Measurements from ENCODE around the gene STIMATE. TPM values are rescaled to one million over a fixed set of nuclear protein-coding genes. Genes with fewer than 3 reads are reported as not detected.

Gene STIMATE
- total RNA-seq, 3 donors from 2014 or later (not counting 1 experiment from before 2014, with no cell fraction given): 24.6 to 35.0 (median 33.1) TPM

DNA sequence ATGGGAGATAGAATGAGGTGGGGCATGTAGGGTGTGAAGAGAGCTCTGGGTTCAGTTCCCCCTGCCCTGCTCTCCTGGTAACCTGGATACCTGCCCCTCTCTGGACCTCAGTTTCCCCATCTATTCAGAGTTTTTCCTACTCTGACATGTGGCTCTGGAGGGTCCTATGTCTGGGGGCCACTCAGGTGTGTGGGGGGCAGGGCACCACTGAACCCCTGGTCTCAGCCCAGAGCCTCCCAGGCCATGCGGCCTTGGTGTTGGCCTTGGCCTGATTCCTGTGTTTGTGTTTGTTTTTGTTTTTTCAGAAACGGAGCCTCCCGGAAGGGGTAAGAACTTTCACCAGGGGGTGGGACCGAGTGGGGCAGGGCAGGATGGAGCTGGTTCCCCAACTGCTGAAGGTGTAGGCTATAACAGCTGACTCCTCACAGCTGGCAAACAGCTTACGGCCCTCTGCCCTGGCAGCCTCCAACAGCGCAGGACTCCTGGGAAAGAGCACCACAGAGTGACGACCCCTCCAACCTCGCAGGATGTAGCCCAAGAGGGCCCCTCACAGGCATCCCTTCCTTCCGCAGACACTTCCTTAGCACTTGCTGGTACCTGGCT, 101.9 kb downstream of the STIMATE start:
- H3K27ac Mint-ChIP-seq: no peak overlapping the region
- intact Hi-C loops (cut with micrococcal nuclease): no loop called here
- ATAC-seq: no peak
- H3K4me1 Mint-ChIP-seq: peaks cover 0 to 4% of the 10 kb centered on the region in 2 donors
- Histone ChIP-seq H3K4me3 (ENCODE audit: low read length) (no peak overlapping the region), H3K9me3 (ENCODE audit: control insufficient read depth, insufficient read depth, low read length) (no peaks in the 10 kb centered on the region), H3K4me1 (ENCODE audit: control insufficient read depth, insufficient read depth, low read length) (no peaks in the 10 kb centered on the region), H3K27ac (ENCODE audit: low read length) (no peak overlapping the region), H3K27me3 (ENCODE audit: control insufficient read depth, insufficient read depth, low read length) (no peaks in the 10 kb centered on the region), H3K36me3 (ENCODE audit: control insufficient read depth, insufficient read depth, low read length) (no peaks in the 10 kb centered on the region)
- no peaks in the 10 kb centered on the region for H3K27me3 Mint-ChIP-seq (ENCODE audit: low read depth in 2 of 2)
- no peak for TF ChIP-seq CTCF (IDR thresholded peaks at IDR 0.05)
- 71% methylated on average over 9 of the region's 9 CpGs for WGBS (ENCODE audit: insufficient coverage)
- DNase-seq: no peak
- H3K4me3 Mint-ChIP-seq: no peak overlapping the region
- H3K36me3 Mint-ChIP-seq: no peaks in the 10 kb centered on the region
- H3K9me3 Mint-ChIP-seq: no peaks in the 10 kb centered on the region

- H3K4me1 Mint-ChIP-seq: peaks cover 0 to 4% of the 10 kb centered on the region in 2 donors
- 87% methylated on average over 10 of the region's 10 CpGs for WGBS (ENCODE audit: insufficient coverage)
- Histone ChIP-seq H3K36me3 (ENCODE audit: control insufficient read depth, insufficient read depth, low read length) (no peaks in the 10 kb centered on the region), H3K9me3 (ENCODE audit: control insufficient read depth, insufficient read depth, low read length) (no peaks in the 10 kb centered on the region), H3K4me1 (ENCODE audit: control insufficient read depth, insufficient read depth, low read length) (no peaks in the 10 kb centered on the region), H3K27ac (ENCODE audit: low read length) (no peak within 1 kb of the TSS), H3K27me3 (ENCODE audit: control insufficient read depth, insufficient read depth, low read length) (no peaks in the 10 kb centered on the region), H3K4me3 (ENCODE audit: low read length) (no peak within 1 kb of the TSS)
- no peaks in the 10 kb centered on the region for H3K27me3 Mint-ChIP-seq (ENCODE audit: low read depth in 2 of 2)
- H3K27ac Mint-ChIP-seq: no peak within 1 kb of the TSS
- intact Hi-C loops (cut with micrococcal nuclease): no loop called here
- DNase-seq (no peak), ATAC-seq (no peak)
- no peaks in the 10 kb centered on the region for H3K9me3 Mint-ChIP-seq
- H3K36me3 Mint-ChIP-seq: no peaks in the 10 kb centered on the region
- no peak for TF ChIP-seq CTCF (IDR thresholded peaks at IDR 0.05)
- H3K4me3 Mint-ChIP-seq: no peak within 1 kb of the TSS
Measured at GRCh38 chr3:52794612-52795099, 102.7 kb downstream of the STIMATE start, which contains the start of gene ITIH3. TSS of gene ITIH3 (plus strand) at chr3:52794796. CDS start at chr3:52794804, 8 bp downstream.

DNA sequence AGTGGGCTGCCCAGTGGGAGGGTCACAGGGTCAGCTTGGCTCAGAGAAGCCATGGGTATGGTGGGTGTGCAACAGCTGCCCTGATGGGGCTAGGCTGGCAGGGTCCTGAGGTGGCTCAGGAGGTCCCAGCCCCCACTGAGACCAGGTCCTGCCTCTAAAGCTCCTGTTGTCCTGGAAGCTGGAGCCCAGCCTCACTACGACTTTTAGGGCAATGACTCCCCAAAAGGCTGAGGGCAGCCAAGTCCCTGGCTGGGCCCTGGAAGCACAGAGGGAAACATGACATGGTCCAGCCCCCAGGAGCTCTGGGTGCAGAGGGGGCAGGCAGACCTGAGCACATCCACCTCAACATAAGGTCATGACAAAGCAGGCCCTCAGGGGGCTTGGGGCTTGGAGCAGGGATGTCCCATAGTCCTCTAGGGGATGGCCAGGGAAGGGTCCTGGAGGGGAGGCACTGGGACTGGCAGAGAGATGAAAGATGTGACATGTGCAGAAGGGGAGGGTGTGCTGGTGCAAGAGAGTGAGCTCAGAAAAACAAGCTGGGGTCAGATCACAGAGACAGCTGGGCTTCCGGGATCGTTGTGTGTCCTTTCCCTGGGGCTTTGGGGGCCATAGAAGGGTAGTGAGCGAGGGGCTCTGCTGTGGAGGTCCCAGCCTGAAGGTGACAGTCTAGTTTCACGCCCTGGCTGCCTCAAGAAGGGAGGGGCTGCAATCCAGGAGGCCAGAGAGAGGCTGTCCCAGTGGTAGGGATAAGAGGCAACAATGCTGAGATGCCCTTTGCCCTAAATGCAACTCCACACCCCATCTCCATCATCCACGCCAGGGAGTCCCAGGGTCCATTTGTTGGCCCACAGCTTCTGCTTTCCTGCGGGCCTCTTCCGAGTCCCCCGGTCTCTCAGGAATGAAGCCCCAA, 103.4 kb downstream of the STIMATE start:
- Histone ChIP-seq H3K36me3 (ENCODE audit: control insufficient read depth, insufficient read depth, low read length) (no peaks in the 10 kb centered on the region), H3K27me3 (ENCODE audit: control insufficient read depth, insufficient read depth, low read length) (no peaks in the 10 kb centered on the region), H3K4me3 (ENCODE audit: low read length) (no peak overlapping the region), H3K27ac (ENCODE audit: low read length) (no peak overlapping the region), H3K4me1 (ENCODE audit: control insufficient read depth, insufficient read depth, low read length) (no peaks in the 10 kb centered on the region), H3K9me3 (ENCODE audit: control insufficient read depth, insufficient read depth, low read length) (no peaks in the 10 kb centered on the region)
- Mint-ChIP-seq H3K9me3 (no peaks in the 10 kb centered on the region), H3K36me3 (no peaks in the 10 kb centered on the region), H3K4me3 (no peak overlapping the region), H3K27ac (no peak overlapping the region), H3K4me1 (peaks cover 0 to 4% of the 10 kb centered on the region in 2 donors), H3K27me3 (ENCODE audit: low read depth in 2 of 2) (no peaks in the 10 kb centered on the region)
- ATAC-seq (no peak), DNase-seq (no peak)
- no peak for TF ChIP-seq CTCF (IDR thresholded peaks at IDR 0.05)
- 83% methylated on average over 9 of the region's 9 CpGs for WGBS (ENCODE audit: insufficient coverage)
- intact Hi-C loops (cut with micrococcal nuclease): no loop called here

All from natural killer cell (primary cell).